ENCODE data around the gene ARID5A. TPM values are rescaled to one million over a fixed set of nuclear protein-coding genes. Genes with fewer than 3 reads are reported as not detected.

The ARID5A gene
- total RNA-seq, 3 donors from 2014 or later: 18.9 to 132 (median 56.4) TPM

DNA sequence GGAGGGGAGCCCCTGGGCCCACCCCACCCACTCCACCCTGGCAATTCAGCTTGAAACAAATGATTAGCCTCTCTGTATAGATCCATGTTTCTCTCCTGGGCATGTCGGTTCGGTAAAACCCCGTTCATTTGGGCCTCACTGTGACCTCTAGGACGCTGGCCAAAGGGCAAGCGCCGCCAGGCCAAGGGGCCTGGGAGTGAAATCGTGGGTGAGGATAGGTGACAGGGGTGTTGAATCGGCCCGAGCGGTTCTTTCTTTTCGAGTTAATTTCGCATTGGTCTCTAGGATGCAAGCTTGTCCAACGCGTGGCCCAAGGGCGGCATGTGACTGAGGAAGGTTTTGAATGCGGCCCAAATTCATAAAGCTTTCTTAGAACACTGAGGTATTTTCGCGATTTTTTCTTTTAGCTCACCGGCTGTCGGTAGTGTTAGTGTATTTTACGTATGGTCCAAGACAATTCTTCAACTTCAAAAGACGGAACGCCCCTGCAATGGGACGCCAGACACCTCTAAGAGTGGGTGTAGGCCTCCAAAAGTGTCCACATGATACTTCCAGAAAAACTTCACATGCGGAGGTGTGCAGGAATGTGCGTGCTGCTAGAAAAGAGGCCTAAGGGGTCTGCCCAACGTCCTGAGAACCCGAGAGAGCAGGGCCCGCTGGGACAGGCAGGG, 9.8 kb upstream of the ARID5A start:
- DNase-seq (ENCODE audit: low spot score in 2 of 2): no peak
- intact Hi-C loops (cut with DNase I; ENCODE audit: low total_unique reads): loop anchor here (10.0 kb wide), 1 partner anchor 202 kb away; the partner anchor contains the start of gene ITPRIPL1
- Histone ChIP-seq H3K36me3 (no peaks in the 10 kb centered on the region), H3K4me1 (peaks cover 6 to 17% of the 10 kb centered on the region in 2 donors), H3K4me3 (peak overlapping the region; percentile 56 to 86 (median 59)), H3K27me3 (no peaks in the 10 kb centered on the region), H3K9me3 (no peaks in the 10 kb centered on the region), H3K27ac (peak overlapping the region; percentile 95 to 99)
- TF ChIP-seq, protein P1, sequence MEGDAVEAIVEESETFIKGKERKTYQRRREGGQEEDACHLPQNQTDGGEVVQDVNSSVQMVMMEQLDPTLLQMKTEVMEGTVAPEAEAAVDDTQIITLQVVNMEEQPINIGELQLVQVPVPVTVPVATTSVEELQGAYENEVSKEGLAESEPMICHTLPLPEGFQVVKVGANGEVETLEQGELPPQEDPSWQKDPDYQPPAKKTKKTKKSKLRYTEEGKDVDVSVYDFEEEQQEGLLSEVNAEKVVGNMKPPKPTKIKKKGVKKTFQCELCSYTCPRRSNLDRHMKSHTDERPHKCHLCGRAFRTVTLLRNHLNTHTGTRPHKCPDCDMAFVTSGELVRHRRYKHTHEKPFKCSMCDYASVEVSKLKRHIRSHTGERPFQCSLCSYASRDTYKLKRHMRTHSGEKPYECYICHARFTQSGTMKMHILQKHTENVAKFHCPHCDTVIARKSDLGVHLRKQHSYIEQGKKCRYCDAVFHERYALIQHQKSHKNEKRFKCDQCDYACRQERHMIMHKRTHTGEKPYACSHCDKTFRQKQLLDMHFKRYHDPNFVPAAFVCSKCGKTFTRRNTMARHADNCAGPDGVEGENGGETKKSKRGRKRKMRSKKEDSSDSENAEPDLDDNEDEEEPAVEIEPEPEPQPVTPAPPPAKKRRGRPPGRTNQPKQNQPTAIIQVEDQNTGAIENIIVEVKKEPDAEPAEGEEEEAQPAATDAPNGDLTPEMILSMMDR (IDR thresholded peaks at IDR 0.05): no peak
- TF ChIP-seq POLR2A (IDR thresholded peaks at IDR 0.05) (no peak), POLR2AphosphoS5 (IDR thresholded peaks at IDR 0.05) (no peak)

DNA sequence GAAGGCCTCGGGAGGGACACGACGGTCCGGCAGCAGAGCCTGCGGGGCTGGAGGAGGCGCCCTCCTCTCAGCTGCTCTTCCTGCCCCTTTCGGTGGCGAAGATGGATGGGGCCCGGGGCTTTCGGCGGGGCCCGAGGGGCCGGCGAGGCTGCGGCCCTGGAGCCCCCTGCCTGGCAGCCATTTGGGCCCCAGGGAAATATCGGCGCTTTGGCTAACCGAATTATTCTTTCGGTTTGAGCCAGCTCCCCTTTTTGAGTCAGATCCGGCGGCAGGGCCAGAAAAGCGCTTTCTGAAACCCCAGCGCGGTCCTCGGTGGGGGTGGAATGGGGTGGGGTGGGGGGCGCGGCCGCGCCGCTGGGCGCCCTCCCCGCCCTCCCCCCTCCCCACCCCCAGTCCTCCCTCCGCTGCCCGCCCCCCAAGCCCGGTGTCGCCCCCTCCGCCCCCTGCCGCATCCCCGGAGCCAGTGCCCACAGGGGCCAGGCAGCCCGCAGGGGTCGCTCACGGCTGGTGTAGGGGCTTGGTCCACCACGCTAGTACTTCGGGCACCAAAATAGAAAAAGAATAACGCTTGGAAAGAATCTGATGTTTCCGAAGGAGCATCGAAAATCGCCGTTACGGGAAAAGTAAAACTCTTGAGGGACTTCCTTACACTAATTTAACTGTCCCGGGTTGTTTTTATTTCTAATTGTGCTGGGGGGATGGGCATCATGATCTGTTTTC, 9.1 kb upstream of the ARID5A start:
- Histone ChIP-seq H3K27me3 (no peaks in the 10 kb centered on the region), H3K9me3 (no peaks in the 10 kb centered on the region), H3K4me1 (peaks cover 9 to 21% of the 10 kb centered on the region in 2 donors), H3K4me3 (peak overlapping the region; percentile 56 to 86 (median 59)), H3K27ac (peak overlapping the region; percentile 95 to 99), H3K36me3 (no peaks in the 10 kb centered on the region)
- no peak for TF ChIP-seq POLR2A (IDR thresholded peaks at IDR 0.05)
- TF ChIP-seq, protein P1 (IDR thresholded peaks at IDR 0.05): no peak
- no peak for TF ChIP-seq POLR2AphosphoS5 (IDR thresholded peaks at IDR 0.05)
- intact Hi-C loops (cut with DNase I; ENCODE audit: low total_unique reads): loop anchor here (10.0 kb wide), 1 partner anchor 203 kb away; the partner anchor contains the start of gene ITPRIPL1
- no peak for DNase-seq (ENCODE audit: low spot score in 2 of 2)

DNA sequence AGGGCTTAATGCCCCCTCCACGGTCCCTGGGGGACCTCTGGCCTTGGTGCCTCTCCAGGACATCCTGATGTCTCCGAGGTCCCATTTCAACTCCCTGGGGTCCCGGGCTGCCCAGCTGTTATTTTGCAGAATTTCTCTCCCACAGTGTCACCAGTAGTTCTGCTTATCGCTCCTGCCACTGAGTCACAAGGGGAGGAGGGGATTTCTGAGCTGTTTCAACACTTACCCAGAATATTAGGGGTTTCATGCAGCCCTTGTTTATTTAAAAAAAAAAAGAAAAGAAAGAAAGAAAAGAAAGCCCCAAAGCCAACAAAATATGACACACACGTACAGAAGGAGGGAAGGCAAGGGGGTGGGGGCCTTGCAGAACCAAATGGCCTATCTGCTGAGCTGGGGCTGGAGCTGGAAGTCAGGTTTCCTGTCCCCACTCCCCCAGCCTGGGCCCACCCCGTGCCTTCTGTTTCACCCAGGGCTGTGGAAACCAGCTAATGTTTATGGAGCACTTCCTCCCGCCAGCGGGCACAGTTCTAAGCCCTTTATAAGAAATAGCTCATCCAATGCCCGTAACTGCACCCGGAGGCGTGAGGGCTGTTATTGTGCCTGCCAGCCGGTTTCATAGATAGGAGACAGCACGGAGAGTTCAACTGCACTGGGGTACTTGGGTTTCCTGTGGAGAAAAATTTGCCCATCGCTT, 8.4 kb upstream of the ARID5A start:
- DNase-seq (ENCODE audit: low spot score in 2 of 2): no peak

DNA sequence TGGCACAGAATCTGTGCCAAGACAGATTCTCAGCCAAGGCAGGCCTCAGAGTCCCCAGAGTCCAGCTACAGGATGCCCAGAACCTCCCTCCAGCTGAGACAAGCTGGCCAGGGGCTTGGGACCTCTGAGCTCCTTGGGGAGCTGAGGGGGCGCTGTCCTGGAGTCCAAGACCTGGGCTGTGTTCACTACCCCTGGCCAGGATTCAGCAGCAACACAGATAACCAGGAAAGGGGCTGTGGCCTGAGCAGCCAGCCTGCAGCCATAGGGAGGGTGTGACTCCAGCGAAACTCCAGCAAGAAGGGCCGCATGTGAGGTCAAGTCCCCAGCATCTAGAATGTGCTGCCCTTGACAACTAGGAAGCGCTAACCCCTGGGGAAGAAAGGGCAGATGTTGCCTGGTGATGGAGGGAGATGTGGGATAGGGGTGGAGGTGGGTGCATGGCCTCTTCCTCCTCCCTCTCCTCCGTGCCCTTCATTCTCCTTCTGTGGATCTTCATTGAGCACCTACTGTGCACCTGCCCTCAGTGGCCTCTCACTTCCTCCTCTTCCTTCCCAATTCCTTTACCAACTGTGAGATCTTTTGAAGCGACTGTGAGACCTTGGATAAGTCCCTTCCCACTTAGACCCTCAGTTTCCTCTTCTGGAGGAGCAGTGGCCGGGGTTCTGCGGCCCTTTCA, 7.7 kb upstream of the ARID5A start:
- Histone ChIP-seq H3K4me1 (peaks cover 22 to 34% of the 10 kb centered on the region in 2 donors), H3K4me3 (peak overlapping the region in 1 of 3 donors; percentile 86)
- no peak for DNase-seq (ENCODE audit: low spot score in 2 of 2)

More for the DNA sequence above, 8.4 kb upstream of the ARID5A start:
- no peaks in the 10 kb centered on the region for H3K36me3 ChIP-seq
- H3K27me3 ChIP-seq: no peaks in the 10 kb centered on the region
- H3K4me1 ChIP-seq: peaks cover 16 to 27% of the 10 kb centered on the region in 2 donors
- H3K4me3 ChIP-seq: peak overlapping the region; percentile 56 to 86 (median 59)
- peak overlapping the region; percentile 95 to 99 for H3K27ac ChIP-seq
- intact Hi-C loops (cut with DNase I; ENCODE audit: low total_unique reads): loop anchor here (10.0 kb wide), 1 partner anchor 203 kb away; the partner anchor contains the start of gene ITPRIPL1
- TF ChIP-seq POLR2A (IDR thresholded peaks at IDR 0.05): no peak
- peak in 1 of 3 donors; percentile 17 for TF ChIP-seq POLR2AphosphoS5 (IDR thresholded peaks at IDR 0.05)
- TF ChIP-seq, protein P1 (IDR thresholded peaks at IDR 0.05): no peak
- no peaks in the 10 kb centered on the region for H3K9me3 ChIP-seq

More for the DNA sequence above, 7.7 kb upstream of the ARID5A start:
- Histone ChIP-seq H3K27ac (peak overlapping the region; percentile 95 to 99), H3K27me3 (no peaks in the 10 kb centered on the region), H3K36me3 (no peaks in the 10 kb centered on the region), H3K9me3 (no peaks in the 10 kb centered on the region)
- intact Hi-C loops (cut with DNase I; ENCODE audit: low total_unique reads): loop anchor here (10.0 kb wide), 1 partner anchor 204 kb away; the partner anchor contains the start of gene ITPRIPL1
- no peak for TF ChIP-seq POLR2AphosphoS5 (IDR thresholded peaks at IDR 0.05)
- no peak for TF ChIP-seq POLR2A (IDR thresholded peaks at IDR 0.05)
- TF ChIP-seq, protein P1 (IDR thresholded peaks at IDR 0.05): no peak
